GM23338 (cell line): ENCODE results near the gene CD2.

Source experiments
- CREB1 ChIP-seq: fragments of 250-450 bp; sonication (Bioruptor Pico); IDR thresholded peaks from 2 replicates; pipeline ENCODE4 v1.5.0; 2020; ENCODE audit warnings: low read depth, mild to moderate bottlenecking, moderate library complexity
- EZH2 ChIP-seq: fragments of 200-600 bp; sonication (generic); IDR thresholded peaks from one replicate; pipeline ENCODE4 v1.8.0; 2017; ENCODE audit warnings: antibody characterized with exemption, mild to moderate bottlenecking, low read depth; ENCODE audit not compliant: unreplicated experiment
- EZH2phosphoT487 ChIP-seq: fragments of 200-600 bp; sonication (generic); IDR thresholded peaks from one replicate; pipeline ENCODE4 v1.8.1; 2018; ENCODE audit warnings: antibody characterized with exemption; ENCODE audit not compliant: unreplicated experiment
- JUNB ChIP-seq: IDR thresholded peaks from one replicate; pipeline ENCODE4 v1.6.1; 2016; ENCODE audit warnings: antibody characterized with exemption; ENCODE audit not compliant: unreplicated experiment
- NANOG ChIP-seq: IDR thresholded peaks from 2 replicates; pipeline ENCODE4 v1.6.1; 2016; ENCODE audit warnings: antibody characterized with exemption, borderline replicate concordance
- POLR2AphosphoS5 ChIP-seq: IDR thresholded peaks from 2 replicates; pipeline ENCODE4 v1.6.1; 2016; ENCODE audit warnings: antibody characterized with exemption, low read depth
- STAT1 ChIP-seq: IDR thresholded peaks from one replicate; pipeline ENCODE4 v1.6.1; 2016; ENCODE audit warnings: antibody characterized with exemption; ENCODE audit not compliant: unreplicated experiment
- ZNF331 ChIP-seq: fragments of 250-450 bp; sonication (Bioruptor Pico); IDR thresholded peaks from 2 replicates; pipeline ENCODE4 v1.5.0; 2020; ENCODE audit warnings: low read depth, mild to moderate bottlenecking, moderate library complexity
- TF ChIP-seq, protein P1 (sequence below), 2 experiments: fragments of 200-600 bp in 1 of 2; sonication (generic) in 1 of 2; conservative IDR thresholded peaks; 2 replicates each; pipeline versions ENCODE4 v1.5.1 to v1.6.1; 2016 to 2017; ENCODE audit warnings: antibody characterized with exemption in 2 of 2, low read depth in 2 of 2, mild to moderate bottlenecking in 2 of 2, moderate library complexity in 1 of 2
- TF ChIP-seq, protein P2 (sequence below): IDR thresholded peaks from one replicate; pipeline ENCODE4 v1.6.1; 2018; ENCODE audit warnings: antibody characterized with exemption; ENCODE audit not compliant: unreplicated experiment
- TF ChIP-seq, protein P3 (sequence below): IDR thresholded peaks from 2 replicates; pipeline ENCODE4 v1.6.1; 2016; ENCODE audit warnings: antibody characterized with exemption
- TF ChIP-seq, protein P4 (sequence below): fragments of 250-450 bp; sonication (Bioruptor Pico); IDR thresholded peaks from 2 replicates; pipeline ENCODE4 v1.5.0; 2020; ENCODE audit warnings: mild to moderate bottlenecking, moderate library complexity

DNA sequence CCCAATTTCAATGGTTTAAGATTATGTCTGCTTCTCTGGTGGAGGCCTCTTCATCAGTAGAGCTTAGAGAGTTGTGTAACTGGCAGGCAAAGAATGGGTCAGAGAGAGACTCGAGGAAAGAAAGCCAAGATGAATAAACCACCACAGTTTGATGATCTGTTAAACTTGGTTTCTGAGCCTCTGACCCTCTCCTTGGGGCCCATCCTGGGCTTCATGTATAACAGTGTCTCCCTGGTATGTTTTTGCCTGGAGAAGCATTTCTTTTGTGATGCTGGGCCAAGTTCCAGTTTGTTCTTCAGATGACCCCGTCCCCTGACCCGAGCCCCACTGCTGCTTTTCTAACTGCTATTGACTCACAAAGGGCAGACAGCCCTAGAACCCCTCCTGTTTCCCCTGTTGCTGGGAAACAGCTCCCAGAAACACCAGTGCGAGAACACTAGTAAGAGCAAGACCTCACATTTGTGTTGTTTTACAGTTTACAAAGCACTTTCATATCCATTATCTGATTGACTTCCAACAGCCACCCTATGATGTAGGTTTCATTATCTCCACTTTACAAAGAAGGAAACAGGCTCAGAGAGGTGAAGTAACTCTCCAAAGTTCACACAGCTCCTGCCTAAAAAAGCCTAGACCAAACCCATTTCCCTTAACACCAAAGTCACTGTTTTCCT lies 9.0 kb downstream of the CD2 start:
- TF ChIP-seq, protein P1, sequence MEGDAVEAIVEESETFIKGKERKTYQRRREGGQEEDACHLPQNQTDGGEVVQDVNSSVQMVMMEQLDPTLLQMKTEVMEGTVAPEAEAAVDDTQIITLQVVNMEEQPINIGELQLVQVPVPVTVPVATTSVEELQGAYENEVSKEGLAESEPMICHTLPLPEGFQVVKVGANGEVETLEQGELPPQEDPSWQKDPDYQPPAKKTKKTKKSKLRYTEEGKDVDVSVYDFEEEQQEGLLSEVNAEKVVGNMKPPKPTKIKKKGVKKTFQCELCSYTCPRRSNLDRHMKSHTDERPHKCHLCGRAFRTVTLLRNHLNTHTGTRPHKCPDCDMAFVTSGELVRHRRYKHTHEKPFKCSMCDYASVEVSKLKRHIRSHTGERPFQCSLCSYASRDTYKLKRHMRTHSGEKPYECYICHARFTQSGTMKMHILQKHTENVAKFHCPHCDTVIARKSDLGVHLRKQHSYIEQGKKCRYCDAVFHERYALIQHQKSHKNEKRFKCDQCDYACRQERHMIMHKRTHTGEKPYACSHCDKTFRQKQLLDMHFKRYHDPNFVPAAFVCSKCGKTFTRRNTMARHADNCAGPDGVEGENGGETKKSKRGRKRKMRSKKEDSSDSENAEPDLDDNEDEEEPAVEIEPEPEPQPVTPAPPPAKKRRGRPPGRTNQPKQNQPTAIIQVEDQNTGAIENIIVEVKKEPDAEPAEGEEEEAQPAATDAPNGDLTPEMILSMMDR (conservative IDR thresholded peaks at IDR 0.05; ENCODE audit: low read depth in 2 of 2): no peak
- TF ChIP-seq EZH2phosphoT487 (no peak), POLR2AphosphoS5 (no peak), EZH2 (no peak), ZNF331 (no peak), STAT1 (no peak), NANOG (no peak), JUNB (no peak), CREB1 (CRISPR knock-in tag) (no peak)
- TF ChIP-seq, protein P2, sequence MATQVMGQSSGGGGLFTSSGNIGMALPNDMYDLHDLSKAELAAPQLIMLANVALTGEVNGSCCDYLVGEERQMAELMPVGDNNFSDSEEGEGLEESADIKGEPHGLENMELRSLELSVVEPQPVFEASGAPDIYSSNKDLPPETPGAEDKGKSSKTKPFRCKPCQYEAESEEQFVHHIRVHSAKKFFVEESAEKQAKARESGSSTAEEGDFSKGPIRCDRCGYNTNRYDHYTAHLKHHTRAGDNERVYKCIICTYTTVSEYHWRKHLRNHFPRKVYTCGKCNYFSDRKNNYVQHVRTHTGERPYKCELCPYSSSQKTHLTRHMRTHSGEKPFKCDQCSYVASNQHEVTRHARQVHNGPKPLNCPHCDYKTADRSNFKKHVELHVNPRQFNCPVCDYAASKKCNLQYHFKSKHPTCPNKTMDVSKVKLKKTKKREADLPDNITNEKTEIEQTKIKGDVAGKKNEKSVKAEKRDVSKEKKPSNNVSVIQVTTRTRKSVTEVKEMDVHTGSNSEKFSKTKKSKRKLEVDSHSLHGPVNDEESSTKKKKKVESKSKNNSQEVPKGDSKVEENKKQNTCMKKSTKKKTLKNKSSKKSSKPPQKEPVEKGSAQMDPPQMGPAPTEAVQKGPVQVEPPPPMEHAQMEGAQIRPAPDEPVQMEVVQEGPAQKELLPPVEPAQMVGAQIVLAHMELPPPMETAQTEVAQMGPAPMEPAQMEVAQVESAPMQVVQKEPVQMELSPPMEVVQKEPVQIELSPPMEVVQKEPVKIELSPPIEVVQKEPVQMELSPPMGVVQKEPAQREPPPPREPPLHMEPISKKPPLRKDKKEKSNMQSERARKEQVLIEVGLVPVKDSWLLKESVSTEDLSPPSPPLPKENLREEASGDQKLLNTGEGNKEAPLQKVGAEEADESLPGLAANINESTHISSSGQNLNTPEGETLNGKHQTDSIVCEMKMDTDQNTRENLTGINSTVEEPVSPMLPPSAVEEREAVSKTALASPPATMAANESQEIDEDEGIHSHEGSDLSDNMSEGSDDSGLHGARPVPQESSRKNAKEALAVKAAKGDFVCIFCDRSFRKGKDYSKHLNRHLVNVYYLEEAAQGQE: no peak
- TF ChIP-seq, protein P3, sequence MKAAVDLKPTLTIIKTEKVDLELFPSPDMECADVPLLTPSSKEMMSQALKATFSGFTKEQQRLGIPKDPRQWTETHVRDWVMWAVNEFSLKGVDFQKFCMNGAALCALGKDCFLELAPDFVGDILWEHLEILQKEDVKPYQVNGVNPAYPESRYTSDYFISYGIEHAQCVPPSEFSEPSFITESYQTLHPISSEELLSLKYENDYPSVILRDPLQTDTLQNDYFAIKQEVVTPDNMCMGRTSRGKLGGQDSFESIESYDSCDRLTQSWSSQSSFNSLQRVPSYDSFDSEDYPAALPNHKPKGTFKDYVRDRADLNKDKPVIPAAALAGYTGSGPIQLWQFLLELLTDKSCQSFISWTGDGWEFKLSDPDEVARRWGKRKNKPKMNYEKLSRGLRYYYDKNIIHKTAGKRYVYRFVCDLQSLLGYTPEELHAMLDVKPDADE: no peak
- TF ChIP-seq, protein P4, sequence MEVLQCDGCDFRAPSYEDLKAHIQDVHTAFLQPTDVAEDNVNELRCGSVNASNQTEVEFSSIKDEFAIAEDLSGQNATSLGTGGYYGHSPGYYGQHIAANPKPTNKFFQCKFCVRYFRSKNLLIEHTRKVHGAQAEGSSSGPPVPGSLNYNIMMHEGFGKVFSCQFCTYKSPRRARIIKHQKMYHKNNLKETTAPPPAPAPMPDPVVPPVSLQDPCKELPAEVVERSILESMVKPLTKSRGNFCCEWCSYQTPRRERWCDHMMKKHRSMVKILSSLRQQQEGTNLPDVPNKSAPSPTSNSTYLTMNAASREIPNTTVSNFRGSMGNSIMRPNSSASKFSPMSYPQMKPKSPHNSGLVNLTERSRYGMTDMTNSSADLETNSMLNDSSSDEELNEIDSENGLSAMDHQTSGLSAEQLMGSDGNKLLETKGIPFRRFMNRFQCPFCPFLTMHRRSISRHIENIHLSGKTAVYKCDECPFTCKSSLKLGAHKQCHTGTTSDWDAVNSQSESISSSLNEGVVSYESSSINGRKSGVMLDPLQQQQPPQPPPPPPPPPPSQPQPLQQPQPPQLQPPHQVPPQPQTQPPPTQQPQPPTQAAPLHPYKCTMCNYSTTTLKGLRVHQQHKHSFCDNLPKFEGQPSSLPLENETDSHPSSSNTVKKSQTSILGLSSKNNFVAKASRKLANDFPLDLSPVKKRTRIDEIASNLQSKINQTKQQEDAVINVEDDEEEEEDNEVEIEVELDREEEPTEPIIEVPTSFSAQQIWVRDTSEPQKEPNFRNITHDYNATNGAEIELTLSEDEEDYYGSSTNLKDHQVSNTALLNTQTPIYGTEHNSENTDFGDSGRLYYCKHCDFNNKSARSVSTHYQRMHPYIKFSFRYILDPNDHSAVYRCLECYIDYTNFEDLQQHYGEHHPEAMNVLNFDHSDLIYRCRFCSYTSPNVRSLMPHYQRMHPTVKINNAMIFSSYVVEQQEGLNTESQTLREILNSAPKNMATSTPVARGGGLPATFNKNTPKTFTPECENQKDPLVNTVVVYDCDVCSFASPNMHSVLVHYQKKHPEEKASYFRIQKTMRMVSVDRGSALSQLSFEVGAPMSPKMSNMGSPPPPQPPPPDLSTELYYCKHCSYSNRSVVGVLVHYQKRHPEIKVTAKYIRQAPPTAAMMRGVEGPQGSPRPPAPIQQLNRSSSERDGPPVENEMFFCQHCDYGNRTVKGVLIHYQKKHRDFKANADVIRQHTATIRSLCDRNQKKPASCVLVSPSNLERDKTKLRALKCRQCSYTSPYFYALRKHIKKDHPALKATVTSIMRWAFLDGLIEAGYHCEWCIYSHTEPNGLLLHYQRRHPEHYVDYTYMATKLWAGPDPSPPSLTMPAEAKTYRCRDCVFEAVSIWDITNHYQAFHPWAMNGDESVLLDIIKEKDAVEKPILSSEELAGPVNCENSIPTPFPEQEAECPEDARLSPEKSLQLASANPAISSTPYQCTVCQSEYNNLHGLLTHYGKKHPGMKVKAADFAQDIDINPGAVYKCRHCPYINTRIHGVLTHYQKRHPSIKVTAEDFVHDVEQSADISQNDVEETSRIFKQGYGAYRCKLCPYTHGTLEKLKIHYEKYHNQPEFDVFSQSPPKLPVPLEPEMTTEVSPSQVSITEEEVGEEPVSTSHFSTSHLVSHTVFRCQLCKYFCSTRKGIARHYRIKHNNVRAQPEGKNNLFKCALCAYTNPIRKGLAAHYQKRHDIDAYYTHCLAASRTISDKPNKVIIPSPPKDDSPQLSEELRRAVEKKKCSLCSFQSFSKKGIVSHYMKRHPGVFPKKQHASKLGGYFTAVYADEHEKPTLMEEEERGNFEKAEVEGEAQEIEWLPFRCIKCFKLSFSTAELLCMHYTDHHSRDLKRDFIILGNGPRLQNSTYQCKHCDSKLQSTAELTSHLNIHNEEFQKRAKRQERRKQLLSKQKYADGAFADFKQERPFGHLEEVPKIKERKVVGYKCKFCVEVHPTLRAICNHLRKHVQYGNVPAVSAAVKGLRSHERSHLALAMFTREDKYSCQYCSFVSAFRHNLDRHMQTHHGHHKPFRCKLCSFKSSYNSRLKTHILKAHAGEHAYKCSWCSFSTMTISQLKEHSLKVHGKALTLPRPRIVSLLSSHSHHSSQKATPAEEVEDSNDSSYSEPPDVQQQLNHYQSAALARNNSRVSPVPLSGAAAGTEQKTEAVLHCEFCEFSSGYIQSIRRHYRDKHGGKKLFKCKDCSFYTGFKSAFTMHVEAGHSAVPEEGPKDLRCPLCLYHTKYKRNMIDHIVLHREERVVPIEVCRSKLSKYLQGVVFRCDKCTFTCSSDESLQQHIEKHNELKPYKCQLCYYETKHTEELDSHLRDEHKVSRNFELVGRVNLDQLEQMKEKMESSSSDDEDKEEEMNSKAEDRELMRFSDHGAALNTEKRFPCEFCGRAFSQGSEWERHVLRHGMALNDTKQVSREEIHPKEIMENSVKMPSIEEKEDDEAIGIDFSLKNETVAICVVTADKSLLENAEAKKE (CRISPR knock-in tag): no peak
